Lung (tissue), 12 donors: Measurements from ENCODE around the gene XCL2. TPM values are rescaled to one million over a fixed set of nuclear protein-coding genes. Genes with fewer than 3 reads are reported as not detected.
A peak's percentile ranks its signal among the peaks of the same experiment; 100 is the strongest.
"Not testable (repeated sequence)": the region's sequence is repeated elsewhere in the genome, so short reads cannot be mapped to it uniquely, and the experiment has no call there.

Source experiments
- ATAC-seq: fragments of 200-7000 bp; cut with Tn5 transposase; one replicate; pipeline ENCODE4 v1.9.1; 2020; ENCODE audit warnings: moderate number of reproducible peaks; ENCODE audit not compliant: insufficient read depth, low FRiP score
- DNase-seq, 3 donors: peaks; one replicate each; pipeline ENCODE4 v3.0.0-alpha.2; 2013 to 2017
- H3K27ac ChIP-seq, 2 donors: one replicate each; pipeline ENCODE4 v1.5.1; 2013; ENCODE audit warnings: mild to moderate bottlenecking in 2 of 2, moderate library complexity in 2 of 2, control low read depth in 1 of 2, inconsistent platforms in 1 of 2, low read depth in 1 of 2, low read length in 1 of 2
- H3K27me3 ChIP-seq, 3 donors: one replicate each; pipeline ENCODE4 v1.5.1; 2013; ENCODE audit warnings: low read length in 2 of 3; ENCODE audit not compliant: control insufficient read depth in 3 of 3, insufficient read depth in 3 of 3
- H3K36me3 ChIP-seq, 4 donors: one replicate each; pipeline ENCODE4 v1.5.1; 2013; ENCODE audit warnings: low read length in 4 of 4, mild to moderate bottlenecking in 1 of 4, moderate library complexity in 1 of 4; ENCODE audit not compliant: control insufficient read depth in 4 of 4, insufficient read depth in 4 of 4
- H3K4me1 ChIP-seq, 5 donors: one replicate each; pipeline ENCODE4 v1.5.1; 2013; ENCODE audit warnings: low read length in 5 of 5, mild to moderate bottlenecking in 2 of 5, moderate library complexity in 1 of 5; ENCODE audit not compliant: control insufficient read depth in 5 of 5, insufficient read depth in 5 of 5
- H3K4me3 ChIP-seq: one replicate; pipeline ENCODE4 v1.5.1; 2013; ENCODE audit warnings: mild to moderate bottlenecking, control low read depth, moderate library complexity
- H3K9ac ChIP-seq, 2 donors: one replicate each; pipeline ENCODE4 v1.5.1; 2013; ENCODE audit warnings: low read length in 2 of 2, control low read depth in 1 of 2; ENCODE audit not compliant: insufficient read depth in 1 of 2
- H3K9me3 ChIP-seq, 4 donors: one replicate each; pipeline ENCODE4 v1.5.1; 2013; ENCODE audit warnings: low read length in 3 of 4, mild to moderate bottlenecking in 1 of 4, moderate library complexity in 1 of 4; ENCODE audit not compliant: control insufficient read depth in 4 of 4, insufficient read depth in 3 of 4
- CTCF ChIP-seq: IDR thresholded peaks from 2 replicates; pipeline ENCODE4 v1.5.1; 2012; ENCODE audit warnings: mild to moderate bottlenecking; ENCODE audit errors: control extremely low read depth, extremely low read depth
- WGBS, 2 donors: extraction: QIAGEN DNeasy Blood & Tissue Kit; methylation state at CpG; one replicate each; pipeline ENCODE4 v1.1.7; 2013; 5-methylcytosine and 5-hydroxymethylcytosine counted together
- polyA plus RNA-seq, 2 donors: library from polyadenylated mRNA; stranded (reverse); fragments of 200-250 nt; gene quantifications; one replicate each; pipeline ENCODE4 v1.2.1, GENCODE V29; 2013
- total RNA-seq, 2 donors: library from RNA; depleted of rRNA in 1 of 2; stranded (reverse); fragments of >200 nt in 1 of 2; gene quantifications; one replicate each; pipeline ENCODE4 v1.2.1, GENCODE V29; 2014 to 2021
- donor health status: control.
- donor health status: control.
- donor health status: Bipolar disorder and iron deficiency.
- donor health status: healthy.
- donor health status: DM: yes; HTN: yes; CAD: no.

The XCL2 gene
- total and polyA plus RNA-seq, 4 donors = 0.41 to 4.6 (median 0.92) TPM

GRCh38 chr1:168551688-168552087 is 7.9 kb upstream of the XCL2 start:
- H3K4me3 ChIP-seq = no peak overlapping the region
- DNase-seq = no peak
- H3K9me3 ChIP-seq = no peaks in the 10 kb centered on the region
- no peak for ATAC-seq
- no peak overlapping the region for H3K27ac ChIP-seq
- H3K36me3 ChIP-seq = no peaks in the 10 kb centered on the region
- H3K4me1 ChIP-seq = no peaks in the 10 kb centered on the region
- 64 to 81% methylated on average over 4 of the region's 4 CpGs for WGBS, 2 donors
- H3K27me3 ChIP-seq = no peaks in the 10 kb centered on the region
- no peak for TF ChIP-seq CTCF
- no peak overlapping the region for H3K9ac ChIP-seq

GRCh38 chr1:168550971-168551370 is 7.2 kb upstream of the XCL2 start:
- H3K9ac ChIP-seq = no peak overlapping the region
- DNase-seq (no peak), ATAC-seq (no peak)
- H3K27ac ChIP-seq = no peak overlapping the region
- no peak for TF ChIP-seq CTCF
- no peaks in the 10 kb centered on the region for H3K36me3 ChIP-seq
- no peaks in the 10 kb centered on the region for H3K27me3 ChIP-seq
- WGBS, 2 donors = 32 to 81% methylated on average over 1 of the region's 1 CpG
- no peaks in the 10 kb centered on the region for H3K4me1 ChIP-seq
- H3K4me3 ChIP-seq = no peak overlapping the region
- no peaks in the 10 kb centered on the region for H3K9me3 ChIP-seq

GRCh38 chr1:168546553-168546895 is 2.7 kb upstream of the XCL2 start:
- WGBS, 2 donors = 65 to 100% methylated on average over 3 of the region's 3 CpGs
- not testable (repeated sequence) for H3K4me1 ChIP-seq, DNase-seq, ATAC-seq, H3K9me3 ChIP-seq, H3K9ac ChIP-seq, H3K36me3 ChIP-seq, H3K27ac ChIP-seq, H3K4me3 ChIP-seq, H3K27me3 ChIP-seq

GRCh38 chr1:168545678-168546552 is 2.1 kb upstream of the XCL2 start:
- not testable (repeated sequence) for H3K9me3 ChIP-seq, H3K4me3 ChIP-seq, H3K27ac ChIP-seq, H3K36me3 ChIP-seq, H3K4me1 ChIP-seq, ATAC-seq, H3K27me3 ChIP-seq, H3K9ac ChIP-seq
- peak in 1 of 3 donors; percentile 49 for DNase-seq
- 36 to 53% methylated on average over 7 of the region's 7 CpGs for WGBS, 2 donors

GRCh38 chr1:168542978-168543377 is 819 bp downstream of the XCL2 start:
- not testable (repeated sequence) for H3K4me1 ChIP-seq, ATAC-seq, H3K36me3 ChIP-seq, H3K9me3 ChIP-seq, DNase-seq, H3K9ac ChIP-seq, H3K27ac ChIP-seq, H3K27me3 ChIP-seq, H3K4me3 ChIP-seq
- 94 to 98% methylated on average over 2 of the region's 2 CpGs for WGBS, 2 donors

GRCh38 chr1:168540798-168541197 is 3.0 kb downstream of the XCL2 start:
- not testable (repeated sequence) for DNase-seq, H3K4me3 ChIP-seq, H3K36me3 ChIP-seq, H3K27me3 ChIP-seq, H3K4me1 ChIP-seq, H3K27ac ChIP-seq, H3K9me3 ChIP-seq, ATAC-seq, H3K9ac ChIP-seq
- WGBS, 2 donors = 55 to 68% methylated on average over 7 of the region's 7 CpGs
